ENCODE results near the gene HDAC11.
"Not testable (repeated sequence)": the region's sequence is repeated elsewhere in the genome, so short reads cannot be mapped to it uniquely, and the experiment has no call there.

HDAC11 gene

DNA sequence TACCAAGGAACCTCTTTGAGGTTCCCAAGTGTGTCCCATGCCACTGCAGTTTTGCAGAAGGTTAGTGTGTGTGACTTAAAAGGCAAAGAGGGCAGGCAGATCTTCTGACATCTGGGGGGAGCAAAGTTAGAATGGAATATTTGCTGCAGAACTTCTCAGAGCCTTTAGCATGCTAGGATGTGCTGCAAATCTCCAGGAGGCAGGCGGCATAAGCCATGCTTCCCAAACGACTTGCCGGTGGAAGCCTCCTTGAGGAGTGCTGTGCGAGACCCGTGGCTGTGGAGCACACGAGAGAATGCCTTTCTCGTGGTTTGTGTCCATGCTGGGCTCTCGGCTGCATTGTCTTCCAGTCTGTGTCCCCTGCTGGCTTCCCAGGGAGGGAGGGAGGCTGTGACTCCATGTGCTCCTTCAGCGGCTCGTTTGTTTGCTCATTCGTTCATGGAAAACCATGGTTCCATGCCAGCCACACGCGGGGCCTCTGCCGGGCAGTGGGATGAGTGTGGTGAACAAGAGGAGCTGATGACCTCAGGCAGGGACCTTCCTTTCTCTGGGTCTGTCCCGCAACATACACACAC, 13.8 kb downstream of the HDAC11 start:
- DNase-seq (ENCODE audit: low spot score), result no peak

DNA sequence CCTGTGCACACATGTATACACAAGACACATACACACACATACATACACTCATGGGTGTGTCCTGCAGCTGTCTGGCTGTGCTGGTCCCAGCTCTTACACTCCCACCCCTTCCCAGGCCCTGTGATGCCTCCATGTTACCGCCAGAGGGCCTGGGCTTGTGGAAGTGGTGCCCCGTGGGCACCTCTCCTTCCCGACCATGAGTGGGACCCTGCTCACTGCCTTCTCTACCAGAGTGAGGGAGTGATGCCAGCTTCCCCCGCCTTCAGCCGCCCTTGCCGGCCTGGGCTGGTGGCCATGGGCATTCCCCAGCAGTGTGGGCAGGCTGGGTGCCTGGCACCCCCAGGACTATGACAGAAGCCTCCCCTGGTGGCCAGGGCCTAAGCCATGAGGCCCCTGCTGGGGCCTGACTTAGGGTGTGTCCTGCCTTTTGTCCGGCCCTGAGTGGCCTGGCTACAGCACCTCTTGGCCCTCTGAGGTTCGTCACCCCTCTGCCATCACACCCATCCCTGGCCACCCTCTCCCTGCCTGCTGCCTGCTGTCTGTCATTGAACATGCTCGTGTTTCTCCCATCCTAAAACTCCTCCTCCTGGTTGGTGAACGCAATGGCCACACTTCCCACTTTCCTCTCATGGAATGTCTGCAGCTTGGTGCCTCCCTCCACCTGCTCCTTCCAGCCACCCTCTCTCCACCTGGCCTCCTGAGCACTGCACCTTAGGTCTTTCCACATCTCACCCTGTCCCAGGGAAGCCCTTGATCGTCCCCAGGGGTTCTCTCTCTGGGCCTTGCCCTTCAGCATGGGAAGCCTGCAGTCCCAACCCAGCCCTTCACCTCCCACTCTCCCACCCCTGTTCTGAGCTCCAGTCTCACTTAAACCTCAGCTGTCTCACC, 14.6 kb downstream of the HDAC11 start:
- DNase-seq (ENCODE audit: low spot score), result no peak

DNA sequence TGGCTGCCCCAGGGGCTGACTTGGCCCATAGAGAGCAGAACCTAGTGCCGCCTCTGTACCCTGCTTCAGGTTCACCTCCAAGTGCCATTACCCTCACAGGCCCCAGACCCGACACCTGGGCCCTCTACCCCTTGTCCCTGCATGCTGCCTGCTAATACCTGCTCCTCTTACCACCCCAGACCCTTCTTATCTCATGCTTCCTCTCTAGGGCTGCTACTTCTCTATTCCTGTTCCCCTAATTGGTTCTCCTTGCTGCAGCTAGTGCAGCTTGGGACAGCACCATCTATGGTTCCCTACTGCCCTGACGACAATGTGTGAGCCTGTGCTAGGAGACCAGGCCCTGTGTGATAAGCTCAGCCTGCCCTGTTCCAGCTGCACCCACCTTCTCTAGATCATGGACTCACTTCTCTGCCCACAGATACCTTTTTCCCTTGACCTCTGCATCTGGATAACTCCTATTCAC, 15.3 kb downstream of the HDAC11 start:
- no peak for DNase-seq (ENCODE audit: low spot score)

DNA sequence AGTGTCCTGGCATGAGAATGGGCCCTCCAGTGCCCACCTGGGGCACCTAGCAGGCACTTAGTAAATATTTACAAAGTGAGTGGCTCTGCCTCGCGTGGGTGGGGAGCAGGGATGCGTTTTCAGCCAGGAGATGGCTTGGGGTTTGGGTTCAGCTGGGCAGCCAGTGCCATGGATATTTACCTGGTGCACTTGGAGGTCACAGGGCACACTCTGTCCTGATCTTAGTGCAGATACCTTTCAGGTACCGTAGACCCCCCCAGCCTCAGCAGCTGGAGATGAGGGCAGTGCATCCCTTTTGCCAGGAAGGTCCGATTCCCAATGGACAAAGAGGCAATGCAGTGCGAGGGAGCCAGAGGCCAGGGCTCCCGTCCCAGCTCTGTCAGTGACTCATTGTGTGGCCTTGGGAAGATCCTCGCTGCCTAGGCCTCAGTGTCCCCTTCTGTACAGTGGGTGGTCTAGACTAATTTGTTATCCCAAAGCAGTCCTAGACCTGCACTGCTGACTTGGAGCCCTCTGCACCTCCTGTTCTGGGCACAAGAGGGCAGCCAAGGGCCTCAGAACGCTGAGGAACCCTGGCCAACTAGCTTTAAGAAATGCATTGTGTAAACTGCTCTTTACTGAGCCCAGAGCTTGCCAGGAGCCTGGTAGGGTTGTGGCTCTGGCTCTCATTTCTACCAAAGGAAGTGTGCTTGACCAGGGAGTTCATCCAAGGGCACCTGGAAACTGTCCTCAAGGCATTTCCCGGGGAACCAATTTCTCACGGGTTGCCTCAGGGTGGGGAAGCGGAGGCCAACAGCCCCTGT, 16.0 kb downstream of the HDAC11 start:
- DNase-seq (ENCODE audit: low spot score), result peak; percentile 76

DNA sequence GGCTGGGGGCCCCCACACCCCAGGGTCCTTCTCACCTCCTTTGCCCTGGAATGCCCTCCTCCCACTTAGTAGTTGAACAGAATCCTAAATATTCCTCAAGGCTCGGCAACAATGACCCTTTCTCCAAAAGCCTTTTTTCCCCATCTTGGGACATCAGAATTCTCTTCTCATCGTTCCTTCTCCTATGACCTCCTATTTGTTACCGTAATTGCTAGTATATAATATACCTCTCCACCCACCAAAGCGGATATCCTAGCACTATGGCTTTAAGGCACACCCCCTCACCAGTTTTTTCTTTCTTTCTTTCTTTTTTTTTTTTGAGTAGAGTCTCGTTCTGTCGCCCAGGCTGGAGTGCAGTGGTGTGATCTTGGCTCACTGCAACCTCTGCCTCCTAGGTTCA, 16.8 kb downstream of the HDAC11 start:
- no peak for DNase-seq (ENCODE audit: low spot score)

DNA sequence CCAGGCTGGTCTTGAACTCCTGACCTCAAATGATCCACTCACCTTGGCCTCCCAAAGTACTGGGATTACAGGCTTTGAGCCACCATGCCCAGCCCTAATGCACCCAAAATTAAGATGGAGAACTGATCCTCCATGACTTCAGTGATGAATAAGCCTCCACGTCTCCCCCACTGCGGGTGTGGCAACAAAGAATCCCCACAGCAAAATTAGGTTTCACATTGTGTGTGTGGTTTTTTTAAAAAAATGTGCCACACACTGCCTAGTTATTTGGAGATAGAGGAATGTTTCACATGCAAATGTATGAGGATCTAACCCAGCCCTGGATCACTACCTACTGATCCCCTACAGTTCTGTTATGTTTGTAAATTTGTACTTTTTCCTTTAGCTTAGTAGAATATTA, 17.3 kb downstream of the HDAC11 start:
- no peak for DNase-seq (ENCODE audit: low spot score)

DNA sequence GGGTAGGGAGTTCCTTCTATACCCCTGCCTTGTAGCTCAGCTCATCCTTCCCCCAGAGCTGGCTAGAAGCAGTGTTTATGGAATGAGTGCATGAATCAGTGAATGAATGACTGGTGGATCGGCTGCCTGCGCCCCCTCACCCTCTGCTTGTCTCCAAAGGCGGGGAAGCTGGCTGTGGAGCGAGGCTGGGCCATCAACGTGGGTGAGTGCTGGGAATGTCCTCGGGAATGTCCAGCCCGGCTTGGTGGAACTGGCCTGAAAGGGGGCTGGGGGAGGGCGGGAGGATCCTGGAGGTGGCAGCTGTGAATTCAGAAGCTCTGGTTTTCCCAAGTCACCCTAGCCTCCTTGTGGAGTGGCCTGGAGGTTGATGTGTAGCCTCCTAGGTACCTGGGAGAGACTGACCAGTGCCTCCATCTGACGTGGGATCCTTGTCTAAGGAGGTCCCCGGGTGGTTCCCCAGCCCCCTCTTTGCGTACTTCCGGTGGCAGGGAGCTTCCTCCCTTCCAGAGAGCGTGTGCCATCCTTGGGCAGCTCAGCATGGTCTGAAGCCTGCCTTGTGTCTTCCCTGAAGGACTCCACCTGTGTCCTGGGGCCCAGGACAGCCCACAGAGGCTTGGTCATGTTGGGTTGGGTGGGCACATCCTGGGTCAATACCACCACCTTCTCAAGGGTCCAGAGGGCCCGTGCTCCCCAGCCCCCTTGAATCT, 18.4 kb downstream of the HDAC11 start:
- DNase-seq (ENCODE audit: low spot score), result no peak

DNA sequence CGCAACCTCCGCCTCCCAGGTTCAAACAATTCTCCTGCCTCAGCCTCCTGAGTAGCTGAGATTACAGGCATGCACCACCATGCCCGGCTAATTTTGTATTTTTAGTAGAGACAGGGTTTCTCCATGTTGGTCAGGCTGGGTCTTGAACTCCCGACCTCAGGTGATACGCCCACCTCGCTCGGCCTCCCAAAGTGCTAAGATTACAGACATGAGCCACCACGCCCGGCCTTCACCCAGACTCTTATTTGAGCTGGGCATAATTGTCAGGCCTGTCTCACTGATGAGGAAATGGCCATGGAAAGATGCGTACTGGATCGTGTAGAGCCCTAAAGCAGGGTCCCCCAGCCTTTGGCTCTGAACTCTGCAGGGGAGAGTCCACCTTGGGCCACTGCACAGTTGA, 19.1 kb downstream of the HDAC11 start:
- not testable (repeated sequence) for DNase-seq (ENCODE audit: low spot score)

DNA sequence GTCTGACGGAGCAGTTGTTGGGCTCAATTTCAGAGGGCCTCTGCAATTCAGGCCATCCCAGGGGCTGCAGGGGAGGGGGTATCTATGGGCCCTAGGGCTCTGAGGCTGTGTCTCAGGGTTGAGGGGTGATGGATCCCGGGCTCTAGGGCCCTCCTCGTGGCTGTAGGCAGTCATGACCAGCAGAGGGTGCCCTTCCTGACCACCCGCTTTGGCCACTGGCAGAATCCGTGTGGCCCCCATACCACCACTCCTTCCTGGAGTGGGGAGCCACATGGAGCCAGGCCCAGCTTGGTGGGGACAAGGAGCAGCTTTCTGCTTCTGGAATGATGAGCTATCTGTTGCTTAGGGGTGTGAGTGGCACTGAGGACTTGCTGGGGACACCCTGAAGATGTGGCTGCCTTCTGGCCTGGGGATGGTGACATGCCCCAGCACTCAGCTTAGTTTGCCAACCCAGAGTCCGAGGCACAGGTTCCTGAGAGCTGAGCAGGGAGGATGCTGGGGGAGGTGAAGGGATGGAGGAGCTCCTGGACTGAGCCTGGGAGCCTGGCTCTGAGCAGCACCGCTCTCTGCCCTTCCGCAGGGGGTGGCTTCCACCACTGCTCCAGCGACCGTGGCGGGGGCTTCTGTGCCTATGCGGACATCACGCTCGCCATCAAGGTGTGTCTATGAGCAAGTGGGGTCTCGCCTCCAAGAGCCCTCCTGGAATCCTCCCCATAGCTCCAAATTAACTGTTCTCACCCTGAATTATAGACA, 20.2 kb downstream of the HDAC11 start:
- DNase-seq (ENCODE audit: low spot score), result peak; percentile 87

DNA sequence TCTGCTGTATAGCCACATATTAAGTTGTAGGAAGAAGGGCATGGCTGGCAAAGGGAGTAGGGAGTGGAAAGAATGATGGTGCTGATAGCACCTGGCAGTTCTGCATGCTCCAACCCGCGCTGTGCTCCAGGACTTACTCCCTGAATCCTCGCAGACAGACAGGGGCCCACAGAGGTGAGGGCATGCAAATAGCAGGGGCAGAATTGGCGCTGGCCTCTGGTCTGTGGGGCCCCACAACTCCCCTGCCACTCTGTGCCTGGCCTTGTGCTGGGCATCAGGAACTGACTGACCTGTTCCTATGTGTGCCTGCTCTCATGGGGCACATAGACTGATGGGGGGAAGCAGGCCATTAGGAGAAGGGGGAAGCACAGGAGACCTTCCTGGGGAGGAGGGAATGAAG, 20.9 kb downstream of the HDAC11 start:
- DNase-seq (ENCODE audit: low spot score), result no peak

DNA sequence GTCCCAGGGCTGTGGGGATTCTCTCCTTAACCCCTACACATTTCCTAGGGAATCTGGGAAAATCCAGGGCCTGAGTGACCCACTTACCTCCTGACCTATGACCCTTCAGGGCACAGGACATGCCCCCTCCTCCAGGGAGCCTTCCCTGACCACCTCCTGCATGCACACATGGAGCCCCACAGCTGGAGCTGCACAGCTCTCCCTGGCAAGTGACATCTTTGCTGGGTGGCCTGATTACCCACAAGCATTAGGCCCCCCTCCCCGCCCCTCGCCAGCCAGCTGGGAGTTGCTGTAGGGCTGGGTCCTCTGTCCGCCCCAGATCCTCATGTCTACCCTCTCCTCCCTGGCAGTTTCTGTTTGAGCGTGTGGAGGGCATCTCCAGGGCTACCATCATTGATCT, 21.4 kb downstream of the HDAC11 start:
- DNase-seq (ENCODE audit: low spot score), result no peak

DNA sequence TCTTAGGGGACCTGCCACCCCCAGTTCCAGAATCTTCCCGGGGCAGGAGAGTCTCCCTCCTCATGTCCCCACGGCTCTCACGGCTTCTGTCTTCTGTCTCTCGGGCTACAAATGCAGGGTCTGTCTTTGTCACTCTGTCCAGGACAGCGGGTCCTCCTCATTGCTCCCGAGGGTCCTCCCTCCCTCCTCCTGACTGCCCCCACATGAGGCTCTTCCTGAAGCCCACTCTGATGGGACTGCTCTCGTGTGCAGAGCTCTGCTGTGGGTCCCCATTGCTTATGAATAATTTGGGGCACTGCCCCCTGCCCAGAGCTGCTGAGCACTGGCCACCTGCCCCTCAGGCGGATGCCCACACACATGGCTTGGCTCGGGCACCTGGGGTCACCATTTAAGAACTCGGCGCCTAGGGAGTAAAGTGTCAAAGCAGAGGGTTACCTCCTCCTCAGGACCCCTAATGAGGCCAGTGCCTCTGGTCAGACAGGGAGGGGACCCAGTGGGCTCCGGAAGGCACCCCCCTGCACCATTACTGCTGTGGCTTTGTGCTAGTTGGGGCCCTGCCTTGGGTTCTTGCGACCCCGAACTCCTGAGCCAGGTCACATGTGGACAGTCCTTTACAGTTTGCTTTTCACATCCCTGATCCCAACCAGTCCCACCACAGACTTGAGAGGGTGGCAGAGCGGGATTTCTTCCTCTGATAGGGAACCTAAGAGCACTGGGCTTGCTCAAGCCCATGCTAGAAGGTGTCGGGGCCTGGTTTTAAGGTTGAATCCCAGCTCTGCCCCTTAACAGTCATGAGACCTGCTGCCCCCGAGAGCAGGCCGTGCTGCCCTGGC, 22.1 kb downstream of the HDAC11 start:
- no peak for DNase-seq (ENCODE audit: low spot score)

DNA sequence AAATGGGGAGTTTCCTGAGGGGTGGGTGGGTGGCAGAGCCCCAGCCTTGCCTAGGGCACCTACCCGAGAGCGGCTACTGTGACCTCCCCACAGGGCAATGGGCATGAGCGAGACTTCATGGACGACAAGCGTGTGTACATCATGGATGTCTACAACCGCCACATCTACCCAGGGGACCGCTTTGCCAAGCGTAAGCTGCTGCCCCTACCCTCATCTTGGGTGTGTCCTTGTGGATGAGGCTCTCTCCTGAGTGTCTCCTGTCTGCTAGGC, 22.6 kb downstream of the HDAC11 start:
- no peak for DNase-seq (ENCODE audit: low spot score)

DNA sequence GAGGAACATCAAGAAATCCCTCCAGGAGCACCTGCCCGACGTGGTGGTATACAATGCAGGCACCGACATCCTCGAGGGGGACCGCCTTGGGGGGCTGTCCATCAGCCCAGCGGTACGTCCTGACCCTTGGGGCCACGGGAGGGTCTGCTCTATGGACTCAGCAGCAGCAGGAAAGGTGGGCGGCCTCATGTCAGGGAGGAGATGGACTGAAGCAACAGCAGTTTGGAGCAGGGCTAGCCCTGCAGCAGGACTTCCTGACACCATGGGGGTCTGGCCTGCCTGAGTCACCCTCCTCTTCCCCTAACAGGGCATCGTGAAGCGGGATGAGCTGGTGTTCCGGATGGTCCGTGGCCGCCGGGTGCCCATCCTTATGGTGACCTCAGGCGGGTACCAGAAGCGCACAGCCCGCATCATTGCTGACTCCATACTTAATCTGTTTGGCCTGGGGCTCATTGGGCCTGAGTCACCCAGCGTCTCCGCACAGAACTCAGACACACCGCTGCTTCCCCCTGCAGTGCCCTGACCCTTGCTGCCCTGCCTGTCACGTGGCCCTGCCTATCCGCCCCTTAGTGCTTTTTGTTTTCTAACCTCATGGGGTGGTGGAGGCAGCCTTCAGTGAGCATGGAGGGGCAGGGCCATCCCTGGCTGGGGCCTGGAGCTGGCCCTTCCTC, 24.2 kb downstream of the HDAC11 start:
- no peak for DNase-seq (ENCODE audit: low spot score)

DNA sequence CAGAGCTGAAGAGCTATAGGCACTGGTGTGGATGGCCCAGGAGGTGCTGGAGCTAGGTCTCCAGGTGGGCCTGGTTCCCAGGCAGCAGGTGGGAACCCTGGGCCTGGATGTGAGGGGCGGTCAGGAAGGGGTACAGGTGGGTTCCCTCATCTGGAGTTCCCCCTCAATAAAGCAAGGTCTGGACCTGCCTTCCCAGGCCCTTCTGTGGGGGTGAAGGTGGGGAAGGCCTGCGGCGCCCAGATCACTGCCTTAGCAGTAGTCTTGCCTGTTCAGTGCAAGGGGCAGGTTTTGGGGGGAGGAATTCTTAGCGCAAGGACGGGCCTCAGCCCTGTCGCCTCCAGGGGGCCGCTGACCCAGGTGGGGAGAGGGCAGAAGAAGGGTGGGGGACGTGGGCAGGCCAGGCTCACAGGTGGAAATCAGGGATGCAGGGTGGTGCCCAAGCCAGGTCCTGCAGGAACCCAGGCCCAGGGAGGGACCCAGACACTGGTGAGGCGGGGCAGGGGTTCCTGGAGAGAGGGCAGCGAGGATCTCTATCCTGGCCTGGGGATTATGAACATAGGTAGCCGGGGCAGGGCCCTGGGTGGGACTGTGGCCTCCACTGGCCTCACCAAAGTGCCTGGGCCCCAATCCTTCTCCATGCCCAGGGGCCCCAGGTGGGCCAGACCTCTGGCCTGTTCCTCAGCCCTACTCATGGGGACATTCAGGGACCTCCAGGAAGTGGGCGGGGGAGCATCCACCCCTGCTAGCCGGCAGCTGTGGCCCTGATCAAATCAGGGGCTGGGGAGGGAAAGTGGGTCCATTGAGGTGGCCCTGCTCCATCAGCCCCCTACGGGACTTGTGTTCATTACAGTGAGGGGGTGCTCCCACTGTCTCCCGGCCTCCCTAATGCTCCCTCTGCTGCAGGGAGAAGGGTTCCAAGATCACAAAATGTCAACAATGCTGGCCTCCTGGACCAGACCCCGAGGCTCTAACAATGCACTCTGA, 25.3 kb downstream of the HDAC11 start:
- no peak for DNase-seq (ENCODE audit: low spot score)

DNA sequence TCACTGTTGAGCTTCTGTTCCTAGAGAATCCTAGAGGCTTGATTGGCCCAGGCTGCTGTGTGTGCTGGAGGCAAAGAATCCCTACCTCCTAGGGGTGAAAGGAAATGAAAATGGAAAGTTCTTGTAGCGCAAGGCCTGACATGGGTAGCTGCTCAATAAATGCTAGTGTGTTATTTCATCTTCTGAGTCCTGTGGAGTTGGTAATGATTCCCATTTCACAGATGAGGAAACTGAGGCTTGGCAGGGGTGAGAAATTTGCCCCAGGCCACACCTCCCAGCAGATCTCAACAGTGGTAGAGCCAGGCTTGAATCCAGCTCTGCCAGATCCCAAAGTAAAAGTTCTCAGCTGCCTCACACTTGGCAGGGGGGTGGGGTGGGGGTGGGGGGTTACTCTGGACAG, 26.1 kb downstream of the HDAC11 start:
- DNase-seq (ENCODE audit: low spot score), result no peak

DNA sequence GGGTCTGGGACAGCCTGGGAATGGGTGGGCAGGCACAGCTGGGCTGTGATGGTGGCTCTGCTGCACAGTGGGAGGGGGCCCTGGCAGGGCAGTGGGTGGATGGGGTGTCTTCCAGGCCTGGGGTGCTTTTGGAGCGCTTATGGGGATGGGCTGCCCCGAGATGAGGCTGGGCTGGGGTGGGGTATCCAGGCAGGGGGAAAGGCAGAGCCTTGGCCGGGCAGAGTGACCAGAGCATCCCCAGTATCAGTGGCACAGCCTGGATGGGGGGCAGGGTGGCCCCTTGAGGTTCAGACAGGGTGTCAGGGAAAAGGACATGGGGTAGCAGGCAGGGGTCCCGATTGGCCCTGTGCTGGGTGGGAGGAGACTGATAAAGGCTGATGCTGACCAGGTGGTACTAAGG, 26.6 kb downstream of the HDAC11 start:
- no peak for DNase-seq (ENCODE audit: low spot score)

DNA sequence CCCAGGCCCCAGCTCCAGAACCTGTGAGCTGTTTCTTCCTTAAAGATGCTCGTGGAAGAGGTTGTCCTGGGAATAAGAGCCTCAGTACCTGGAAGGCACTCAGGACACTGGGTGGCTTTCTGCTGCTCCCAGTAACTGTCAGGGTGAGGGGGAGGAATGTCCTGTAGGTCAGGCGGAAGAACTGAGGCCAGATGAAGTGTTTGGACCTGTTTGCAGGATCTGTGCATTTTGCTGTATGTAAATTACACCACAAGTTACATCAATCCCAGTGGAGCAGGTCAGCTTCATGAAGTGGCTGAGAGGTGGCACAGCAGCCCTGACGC, 27.1 kb downstream of the HDAC11 start:
- DNase-seq (ENCODE audit: low spot score), result no peak
